Loucy (cell line): ENCODE results near the gene BDH2.

ENCODE experiments used
- H2AFZ ChIP-seq: fragments of 200-600 bp; sonication (generic); 2 replicates; pipeline ENCODE4 v1.6.0; 2016; ENCODE audit warnings: antibody characterized with exemption, mild to moderate bottlenecking, low read length, moderate library complexity
- H3F3A ChIP-seq: fragments of 200-600 bp; 2 replicates; pipeline ENCODE4 v1.6.0; 2016; ENCODE audit warnings: antibody characterized with exemption, low read depth, mild to moderate bottlenecking
- H3K27me3 ChIP-seq: fragments of 200-600 bp; sonication (generic); 2 replicates; pipeline ENCODE4 v1.6.1; 2014; ENCODE audit warnings: low read length, mild to moderate bottlenecking; ENCODE audit not compliant: insufficient read depth, poor library complexity, severe bottlenecking
- H3K36me3 ChIP-seq: fragments of 200-600 bp; sonication (generic); 2 replicates; pipeline ENCODE4 v1.6.1; 2016; ENCODE audit warnings: low read length; ENCODE audit not compliant: insufficient read depth
- H3K4me1 ChIP-seq: fragments of 200-600 bp; sonication (generic); 2 replicates; pipeline ENCODE4 v1.5.1; 2014; ENCODE audit warnings: low read length, mild to moderate bottlenecking; ENCODE audit not compliant: insufficient read depth, poor library complexity, severe bottlenecking
- H3K4me2 ChIP-seq: fragments of 200-600 bp; sonication (generic); 2 replicates; pipeline ENCODE4 v1.6.0; 2014; ENCODE audit warnings: antibody characterized with exemption, low read length, low read depth, mild to moderate bottlenecking; ENCODE audit not compliant: poor library complexity, severe bottlenecking
- H3K4me3 ChIP-seq: fragments of 200-600 bp; sonication (generic); 2 replicates; pipeline ENCODE4 v1.5.1; 2014; ENCODE audit warnings: low read length, mild to moderate bottlenecking, mixed read lengths; ENCODE audit not compliant: poor library complexity, severe bottlenecking
- H3K79me2 ChIP-seq: fragments of 200-600 bp; sonication (generic); 2 replicates; pipeline ENCODE4 v1.6.1; 2014; ENCODE audit warnings: low read length; ENCODE audit not compliant: insufficient read depth
- H3K9ac ChIP-seq: fragments of 200-600 bp; sonication (generic); 2 replicates; pipeline ENCODE4 v1.6.0; 2014; ENCODE audit warnings: mild to moderate bottlenecking, low read depth, low read length, moderate library complexity; ENCODE audit not compliant: poor library complexity, severe bottlenecking
- H3K9me2 ChIP-seq: fragments of 200-600 bp; sonication (generic); replicated peaks from 2 replicates; pipeline ENCODE4 v1.6.1; 2016; ENCODE audit warnings: low read depth, low read length, mixed read lengths
- H3K9me3 ChIP-seq: fragments of 200-600 bp; sonication (generic); 2 replicates; pipeline ENCODE4 v1.6.1; 2014; ENCODE audit warnings: mild to moderate bottlenecking, antibody characterized with exemption, low read length, low read depth; ENCODE audit not compliant: insufficient read depth
- H4K20me1 ChIP-seq: fragments of 200-600 bp; sonication (generic); 2 replicates; pipeline ENCODE4 v1.6.0; 2014; ENCODE audit warnings: antibody characterized with exemption, low read length, mild to moderate bottlenecking; ENCODE audit not compliant: insufficient read depth, poor library complexity, severe bottlenecking
- CTCF ChIP-seq: fragments of 200-600 bp; sonication (generic); conservative IDR thresholded peaks from 2 replicates; pipeline ENCODE4 v1.5.1; 2014; ENCODE audit warnings: mild to moderate bottlenecking, antibody characterized with exemption, low read length
- EZH2phosphoT487 ChIP-seq: fragments of 200-600 bp; IDR thresholded peaks from 2 replicates; pipeline ENCODE4 v1.6.1; 2018; ENCODE audit warnings: antibody characterized with exemption, mild to moderate bottlenecking, moderate library complexity, borderline replicate concordance

The BDH2 gene

GRCh38 chr4:103036169-103036568, 63.5 kb downstream of the BDH2 start:
- H3K27me3 ChIP-seq: no peaks in the 10 kb centered on the region
- H2AFZ ChIP-seq: no peak overlapping the region
- H3K79me2 ChIP-seq: no peaks in the 10 kb centered on the region
- H4K20me1 ChIP-seq: no peaks in the 10 kb centered on the region
- H3K4me3 ChIP-seq: no peak overlapping the region
- no peaks in the 10 kb centered on the region for H3K9me2 ChIP-seq
- no peak overlapping the region for H3K9ac ChIP-seq
- H3K4me2 ChIP-seq: no peak overlapping the region
- H3F3A ChIP-seq: no peaks in the 10 kb centered on the region
- H3K4me1 ChIP-seq: no peaks in the 10 kb centered on the region
- H3K36me3 ChIP-seq: no peaks in the 10 kb centered on the region
- TF ChIP-seq EZH2phosphoT487: no peak
- H3K9me3 ChIP-seq: no peaks in the 10 kb centered on the region

GRCh38 chr4:103032574-103032973, 67.1 kb downstream of the BDH2 start:
- Histone ChIP-seq H4K20me1 (no peaks in the 10 kb centered on the region), H3K9me2 (no peaks in the 10 kb centered on the region), H3K4me1 (no peaks in the 10 kb centered on the region), H3K79me2 (no peaks in the 10 kb centered on the region), H3K4me2 (no peak overlapping the region), H3K9ac (no peak overlapping the region), H3K4me3 (no peak overlapping the region), H3K27me3 (no peaks in the 10 kb centered on the region), H3F3A (no peaks in the 10 kb centered on the region), H2AFZ (no peak overlapping the region), H3K36me3 (no peaks in the 10 kb centered on the region), H3K9me3 (no peaks in the 10 kb centered on the region)
- TF ChIP-seq CTCF: peak; percentile 78
- no peak for TF ChIP-seq EZH2phosphoT487

GRCh38 chr4:103030791-103031190, 68.8 kb downstream of the BDH2 start:
- TF ChIP-seq CTCF (no peak), EZH2phosphoT487 (no peak)
- Histone ChIP-seq H3K4me2 (no peak overlapping the region), H2AFZ (no peak overlapping the region)

GRCh38 chr4:103029300-103029699, 70.3 kb downstream of the BDH2 start:
- no peak for TF ChIP-seq EZH2phosphoT487
- no peak for TF ChIP-seq CTCF

More at GRCh38 chr4:103030791-103031190, 68.8 kb downstream of the BDH2 start:
- H3F3A ChIP-seq: no peaks in the 10 kb centered on the region
- H3K9me3 ChIP-seq: no peaks in the 10 kb centered on the region
- no peaks in the 10 kb centered on the region for H3K27me3 ChIP-seq
- H3K4me3 ChIP-seq: no peak overlapping the region
- no peaks in the 10 kb centered on the region for H3K36me3 ChIP-seq
- H3K9ac ChIP-seq: no peak overlapping the region
- no peaks in the 10 kb centered on the region for H3K79me2 ChIP-seq
- no peaks in the 10 kb centered on the region for H4K20me1 ChIP-seq
- no peaks in the 10 kb centered on the region for H3K4me1 ChIP-seq
- H3K9me2 ChIP-seq: no peaks in the 10 kb centered on the region

More at GRCh38 chr4:103029300-103029699, 70.3 kb downstream of the BDH2 start:
- no peaks in the 10 kb centered on the region for H3K36me3 ChIP-seq
- H3K27me3 ChIP-seq: no peaks in the 10 kb centered on the region
- no peaks in the 10 kb centered on the region for H3K9me2 ChIP-seq
- H3K4me3 ChIP-seq: no peak overlapping the region
- H3F3A ChIP-seq: no peaks in the 10 kb centered on the region
- H3K4me2 ChIP-seq: no peak overlapping the region
- H3K9me3 ChIP-seq: no peaks in the 10 kb centered on the region
- no peaks in the 10 kb centered on the region for H3K4me1 ChIP-seq
- no peak overlapping the region for H3K9ac ChIP-seq
- no peaks in the 10 kb centered on the region for H3K79me2 ChIP-seq
- no peaks in the 10 kb centered on the region for H4K20me1 ChIP-seq
- H2AFZ ChIP-seq: no peak overlapping the region
